HG03060 (cell line): ENCODE results near the gene ADAMTS12.
"Not testable (repeated sequence)": the region's sequence is repeated elsewhere in the genome, so short reads cannot be mapped to it uniquely, and the experiment has no call there.

Source experiments
- ATAC-seq: cut with Tn5 transposase; IDR thresholded peaks from one replicate; pipeline ENCODE4 v1.9.1; 2021; ENCODE audit warnings: low read depth, moderate number of reproducible peaks; ENCODE audit not compliant: unreplicated experiment

Gene ADAMTS12

GRCh38 chr5:33557605-33558004 is 334.2 kb downstream of the ADAMTS12 start:
- no peak for ATAC-seq

- ATAC-seq: no peak
Measured at GRCh38 chr5:33556330-33557328, 335.2 kb downstream of the ADAMTS12 start.

- no peak for ATAC-seq
Measured at GRCh38 chr5:33549982-33550567, 341.7 kb downstream of the ADAMTS12 start.

- not testable (repeated sequence) for ATAC-seq
Measured at GRCh38 chr5:33539790-33540189, 352.0 kb downstream of the ADAMTS12 start.

GRCh38 chr5:33539212-33539611 is 352.6 kb downstream of the ADAMTS12 start:
- ATAC-seq: no peak

- ATAC-seq: no peak
Measured at GRCh38 chr5:33538201-33538600, 353.6 kb downstream of the ADAMTS12 start.

- no peak for ATAC-seq
Measured at GRCh38 chr5:33537240-33537639, 354.6 kb downstream of the ADAMTS12 start.

GRCh38 chr5:33536802-33537201 is 355.0 kb downstream of the ADAMTS12 start:
- no peak for ATAC-seq

- no peak for ATAC-seq
Measured at GRCh38 chr5:33531824-33532223, 360.0 kb downstream of the ADAMTS12 start.

GRCh38 chr5:33531037-33531298 is 360.8 kb downstream of the ADAMTS12 start:
- ATAC-seq: no peak

GRCh38 chr5:33530183-33531036 is 361.4 kb downstream of the ADAMTS12 start:
- no peak for ATAC-seq

GRCh38 chr5:33527696-33528095 is 364.1 kb downstream of the ADAMTS12 start:
- no peak for ATAC-seq

- ATAC-seq: no peak
Measured at GRCh38 chr5:33526755-33527154, 365.0 kb downstream of the ADAMTS12 start.

- ATAC-seq: no peak
Measured at GRCh38 chr5:33524476-33524875, 367.3 kb downstream of the ADAMTS12 start.

- ATAC-seq: no peak
Measured at GRCh38 chr5:33523208-33523771, 368.5 kb downstream of the ADAMTS12 start.

GRCh38 chr5:33516421-33516820 is 375.4 kb downstream of the ADAMTS12 start:
- no peak for ATAC-seq

GRCh38 chr5:33515366-33515765 is 376.4 kb downstream of the ADAMTS12 start:
- ATAC-seq: not testable (repeated sequence)

- no peak for ATAC-seq
Measured at GRCh38 chr5:33513462-33514185, 378.2 kb downstream of the ADAMTS12 start.

GRCh38 chr5:33509036-33509435 is 382.8 kb downstream of the ADAMTS12 start:
- ATAC-seq: no peak

- ATAC-seq: no peak
Measured at GRCh38 chr5:33507426-33507825, 384.4 kb downstream of the ADAMTS12 start.
